Stimulated activated CD8-positive, alpha-beta memory T cell treated with anti-CD3 and anti-CD28 coated beads, Interleukin-7, amount 100 ng/mL, for 48 hours (primary cell): ENCODE data around the gene FKBP4.

Experiments
- DNase-seq, 2 donors: peaks; one replicate each; pipeline ENCODE4 v3.0.0-alpha.2; 2020; ENCODE audit warnings: low read depth in 1 of 2; ENCODE audit errors: extremely low read depth in 1 of 2

FKBP4 gene

DNA sequence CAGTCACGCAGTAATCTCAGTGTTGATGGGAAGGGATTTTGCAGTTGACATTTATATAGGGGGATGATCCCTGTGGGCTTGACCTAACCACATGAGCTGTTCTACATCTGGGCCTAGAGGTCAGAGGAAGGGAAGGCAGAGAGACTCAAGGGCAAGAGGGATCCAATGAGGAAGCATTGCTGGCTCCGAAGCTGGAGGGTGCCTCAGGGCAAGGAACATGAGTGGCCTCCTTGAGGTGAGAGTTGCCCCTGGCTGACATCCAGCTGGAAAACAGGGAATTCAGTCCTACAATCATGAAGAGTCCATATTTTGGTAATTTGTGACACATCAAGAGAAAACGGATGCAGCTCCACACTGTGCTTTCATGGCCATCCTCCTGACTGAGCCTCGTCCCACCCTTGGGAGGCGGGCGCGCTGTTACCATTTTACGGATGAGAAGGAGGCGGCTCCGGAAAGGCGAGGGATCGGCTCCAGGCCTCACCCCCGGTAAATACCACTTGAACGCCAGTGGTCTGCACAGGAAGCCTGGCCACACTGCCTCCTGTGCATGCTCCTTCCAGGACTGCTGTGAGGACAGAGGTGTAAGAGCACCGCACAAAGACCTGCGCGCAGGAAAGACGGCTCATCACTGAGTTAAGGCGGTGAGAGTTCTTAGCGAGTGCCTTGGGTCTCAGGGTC is 18.5 kb upstream of the FKBP4 start:
- DNase-seq = no peak

DNA sequence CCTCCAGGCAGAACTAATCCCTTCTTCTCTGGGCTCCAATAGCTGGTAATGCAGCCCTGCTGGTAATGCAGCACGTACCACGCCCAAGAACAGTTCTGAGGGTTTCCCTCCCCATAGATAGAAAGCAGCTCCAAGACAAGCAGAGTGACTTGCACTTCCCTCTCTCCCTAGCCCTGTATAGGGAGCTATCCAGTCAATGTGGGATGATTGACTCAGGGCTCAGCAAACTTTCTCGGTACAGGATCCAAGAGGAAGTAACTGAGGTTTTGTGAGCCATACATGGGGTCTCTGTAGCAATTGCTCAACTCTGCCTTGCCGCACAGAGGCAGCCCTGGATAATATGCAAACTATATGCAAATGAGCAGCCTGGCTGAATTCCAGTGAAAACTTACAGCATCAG is 15.5 kb upstream of the FKBP4 start:
- no peak for DNase-seq

DNA sequence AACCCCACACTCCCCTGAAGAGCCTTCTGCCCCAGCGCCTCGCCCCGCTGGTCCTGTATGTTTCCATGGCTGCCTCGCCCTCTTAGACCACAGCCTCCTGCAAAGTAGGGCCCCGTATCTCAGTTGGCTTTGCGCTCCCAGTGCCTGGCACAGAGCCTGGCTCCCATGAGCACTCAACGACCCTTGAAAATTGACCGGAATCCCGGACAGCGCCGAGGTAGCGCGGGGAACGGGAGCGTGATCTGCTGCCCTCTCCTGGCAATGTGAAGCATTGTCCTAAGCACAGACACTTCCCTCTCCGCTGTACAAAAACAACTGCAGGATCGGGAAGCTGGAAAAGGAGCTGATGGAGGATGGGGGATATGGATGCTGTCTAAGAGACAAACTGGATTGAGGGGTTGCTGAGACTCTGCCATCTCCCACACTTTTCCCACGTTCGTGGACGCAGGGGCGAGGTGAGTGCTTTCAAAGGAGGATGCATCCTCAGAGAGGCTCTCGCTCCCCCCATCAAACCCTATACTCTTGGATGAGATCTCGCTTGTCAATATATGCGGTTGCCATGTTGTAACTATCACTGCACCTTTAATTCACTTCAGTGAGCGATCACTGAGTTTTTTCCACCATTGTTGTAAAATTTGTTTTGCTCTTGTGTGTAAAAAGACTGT is 10.7 kb upstream of the FKBP4 start:
- DNase-seq = peak in 1 of 2 donors; percentile 9

DNA sequence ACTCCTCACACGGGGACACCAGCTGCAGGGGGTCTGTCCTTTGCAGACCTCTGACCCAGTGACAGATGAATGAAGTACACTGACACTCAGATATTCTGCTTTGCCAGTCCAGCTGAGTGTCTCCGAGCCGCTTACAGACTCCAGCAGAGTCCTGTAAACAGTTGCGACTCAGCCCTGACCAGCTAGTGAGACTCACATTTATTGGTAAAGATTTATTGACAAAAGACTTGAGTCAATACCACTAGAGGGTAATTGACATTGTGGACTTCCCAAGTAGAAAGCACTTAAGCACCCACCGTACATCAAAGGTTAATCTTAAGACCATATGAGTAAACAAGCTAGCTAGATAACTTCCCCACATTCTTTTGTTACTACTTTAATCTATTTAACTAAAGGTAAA is 9.8 kb upstream of the FKBP4 start:
- no peak for DNase-seq

DNA sequence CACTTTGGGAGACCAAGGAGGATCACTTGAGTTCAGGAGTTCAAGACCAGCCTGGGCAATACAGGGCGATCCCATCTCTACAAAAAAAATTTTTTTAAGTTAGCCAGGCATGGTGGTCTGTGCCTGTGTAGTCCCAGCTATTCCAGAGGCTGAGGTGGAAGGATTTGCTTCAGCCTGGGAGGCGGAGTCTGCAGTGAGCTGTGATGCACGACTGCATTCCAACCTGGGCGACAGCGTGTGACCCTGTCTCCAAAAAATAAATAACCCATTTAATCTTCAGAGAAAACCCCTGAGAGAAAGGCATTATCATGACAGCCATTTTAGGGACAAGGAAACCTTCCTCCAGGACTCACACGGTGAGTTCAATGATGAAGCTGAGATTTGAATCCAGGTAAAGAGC is 3.7 kb upstream of the FKBP4 start:
- DNase-seq = no peak

DNA sequence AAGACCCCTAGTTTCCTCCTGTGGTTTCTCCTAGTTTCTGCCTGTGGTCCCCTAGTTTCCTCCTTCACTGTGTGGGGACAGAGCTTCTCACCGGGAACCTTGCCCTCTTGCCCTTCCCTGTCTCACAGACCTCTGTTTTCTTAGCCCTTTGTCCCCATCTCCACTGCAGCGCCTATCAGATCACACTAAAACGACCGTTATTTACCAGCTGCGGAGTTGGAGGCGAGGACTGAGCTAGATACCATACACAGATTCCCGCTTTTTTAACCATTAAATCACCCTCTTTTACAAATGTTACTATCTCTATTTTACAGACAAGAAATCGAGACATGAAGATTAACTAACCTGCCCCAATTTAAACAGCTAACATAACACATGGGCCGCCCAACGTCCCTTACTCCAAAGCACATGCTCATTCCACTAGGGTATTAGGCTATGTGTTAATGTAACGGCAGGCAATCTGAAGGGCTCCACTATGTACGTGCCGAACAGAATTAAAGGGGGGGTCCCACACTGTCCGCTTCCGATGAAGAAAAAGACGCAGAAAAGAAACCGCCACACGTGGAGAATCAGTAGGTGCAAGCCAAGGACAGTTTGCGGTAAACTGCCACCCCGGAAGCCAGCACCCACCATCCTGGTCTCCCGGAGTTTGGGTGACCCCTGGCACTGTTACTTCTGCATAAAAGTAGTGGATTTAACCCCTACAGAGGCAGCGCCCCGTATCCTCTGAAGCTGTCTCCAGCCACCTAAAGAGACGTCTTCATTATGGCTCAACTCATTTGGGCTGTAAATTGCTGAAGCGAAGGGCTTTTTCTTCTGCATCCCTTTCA is 1.9 kb upstream of the FKBP4 start:
- DNase-seq = no peak

DNA sequence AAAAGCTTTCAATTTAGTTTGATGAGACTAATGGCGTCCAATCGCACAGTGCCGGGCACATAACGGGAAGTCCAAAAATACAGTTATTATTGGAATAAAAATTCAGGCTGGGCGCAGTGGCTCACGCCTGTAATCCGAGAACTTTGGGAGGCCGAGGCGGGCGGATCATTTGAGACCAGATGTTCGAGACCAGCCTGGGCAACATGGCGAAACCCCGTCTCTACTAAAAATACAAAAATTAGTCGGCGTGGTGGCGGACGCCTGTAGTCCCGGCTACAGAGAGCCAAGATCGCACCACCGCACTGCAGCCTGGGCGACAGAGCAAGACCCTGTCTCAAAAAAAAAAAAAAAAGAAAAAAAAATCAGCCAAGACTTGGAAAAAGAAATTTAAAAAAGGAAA is 1.2 kb upstream of the FKBP4 start:
- no peak for DNase-seq

DNA sequence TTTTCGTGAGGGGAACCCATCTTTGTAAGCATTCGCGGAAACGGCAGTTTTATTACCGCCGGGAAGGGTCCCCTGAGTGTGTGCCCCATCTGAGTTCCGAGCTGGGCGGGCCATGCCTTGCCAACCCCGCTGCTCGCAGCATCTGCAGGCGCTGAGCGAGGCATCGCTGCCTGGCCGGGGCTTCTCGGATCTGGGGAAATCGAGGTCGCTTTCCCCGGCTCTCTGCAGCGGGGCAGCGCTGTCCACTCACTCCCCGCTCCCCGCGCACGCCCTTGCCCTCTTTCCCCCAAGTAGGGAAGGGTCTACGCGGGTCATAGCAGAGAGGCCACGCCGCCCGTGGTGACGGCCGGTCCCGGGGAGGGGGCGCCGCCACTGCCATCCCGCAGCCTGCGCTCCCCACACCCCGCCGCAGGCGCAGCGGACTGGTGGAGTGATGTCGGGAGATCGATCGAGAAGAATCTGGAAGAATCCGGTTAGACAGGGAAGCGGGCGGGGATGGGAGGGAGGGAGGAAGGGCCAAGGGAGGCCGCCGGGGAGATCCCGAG is 507 bp upstream of the FKBP4 start:
- DNase-seq = peak in 1 of 2 donors; percentile 4

DNA sequence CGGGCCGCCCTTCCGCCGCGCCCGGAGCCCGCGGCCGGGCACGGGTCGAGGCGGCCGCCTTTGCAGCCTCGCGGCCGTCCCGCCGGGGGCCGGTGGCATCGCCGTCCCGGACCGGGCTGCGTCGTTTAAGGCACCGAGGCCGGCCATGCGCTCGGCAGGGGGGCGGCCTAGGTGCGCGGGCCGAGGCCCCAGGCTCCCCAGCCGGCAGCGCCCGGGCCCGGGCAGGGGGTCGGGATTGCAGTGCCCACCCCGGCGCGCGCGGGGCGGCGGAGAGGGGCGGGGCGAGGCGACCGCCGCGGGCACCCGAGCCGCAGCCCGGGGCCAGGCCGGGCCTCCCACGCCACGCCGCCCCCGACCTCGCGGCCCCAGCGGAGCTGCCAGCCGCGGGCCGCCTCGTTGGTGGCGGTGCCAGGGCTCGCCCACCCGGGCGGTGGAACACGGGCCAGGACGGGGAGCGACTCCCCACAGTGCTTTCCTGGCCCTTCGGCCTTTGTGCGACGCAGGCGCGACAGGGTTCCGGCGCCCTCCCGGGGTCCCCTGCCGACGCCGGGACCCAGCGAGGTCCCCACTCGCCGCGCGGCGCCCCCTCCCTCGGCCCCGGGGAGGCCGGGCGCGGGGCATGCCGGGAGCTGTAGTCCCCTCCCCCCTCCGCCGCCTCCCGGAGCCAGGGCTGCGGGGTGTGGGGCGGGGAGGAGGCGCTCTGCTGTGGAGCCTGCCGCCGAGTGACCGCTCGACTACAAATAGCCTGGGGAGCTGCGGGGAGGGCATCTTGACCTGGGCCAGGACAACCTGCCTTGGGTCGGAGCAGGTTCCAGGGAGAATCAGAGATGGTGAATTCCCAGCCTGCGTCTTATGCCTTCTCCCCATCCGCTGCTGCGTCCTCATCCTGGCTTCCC is 769 bp downstream of the FKBP4 start:
- DNase-seq = peak; percentile 43 to 50

DNA sequence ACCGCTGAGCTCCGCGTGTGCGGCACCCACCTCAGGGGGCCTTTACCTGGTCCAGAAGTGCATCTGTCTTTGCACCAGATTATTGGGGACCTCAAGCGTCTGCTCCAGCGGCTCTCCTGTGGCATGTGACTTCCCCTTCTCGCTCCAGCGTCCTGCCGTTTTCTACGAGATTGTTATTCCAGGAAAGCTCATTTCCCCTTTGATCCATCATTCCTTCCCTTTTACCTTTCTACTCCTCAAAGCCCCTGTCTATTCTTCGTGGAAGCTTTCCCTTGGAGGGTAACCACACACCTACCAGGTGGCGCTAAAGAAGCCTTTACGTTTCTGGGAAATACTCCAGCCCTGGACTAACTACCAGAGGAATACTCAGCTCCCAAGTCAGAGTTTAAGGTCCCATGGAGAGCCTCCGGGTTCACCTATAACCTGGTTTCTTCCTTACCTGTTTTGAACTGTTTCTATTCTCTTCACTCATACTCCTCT is 1.5 kb downstream of the FKBP4 start:
- no peak for DNase-seq

DNA sequence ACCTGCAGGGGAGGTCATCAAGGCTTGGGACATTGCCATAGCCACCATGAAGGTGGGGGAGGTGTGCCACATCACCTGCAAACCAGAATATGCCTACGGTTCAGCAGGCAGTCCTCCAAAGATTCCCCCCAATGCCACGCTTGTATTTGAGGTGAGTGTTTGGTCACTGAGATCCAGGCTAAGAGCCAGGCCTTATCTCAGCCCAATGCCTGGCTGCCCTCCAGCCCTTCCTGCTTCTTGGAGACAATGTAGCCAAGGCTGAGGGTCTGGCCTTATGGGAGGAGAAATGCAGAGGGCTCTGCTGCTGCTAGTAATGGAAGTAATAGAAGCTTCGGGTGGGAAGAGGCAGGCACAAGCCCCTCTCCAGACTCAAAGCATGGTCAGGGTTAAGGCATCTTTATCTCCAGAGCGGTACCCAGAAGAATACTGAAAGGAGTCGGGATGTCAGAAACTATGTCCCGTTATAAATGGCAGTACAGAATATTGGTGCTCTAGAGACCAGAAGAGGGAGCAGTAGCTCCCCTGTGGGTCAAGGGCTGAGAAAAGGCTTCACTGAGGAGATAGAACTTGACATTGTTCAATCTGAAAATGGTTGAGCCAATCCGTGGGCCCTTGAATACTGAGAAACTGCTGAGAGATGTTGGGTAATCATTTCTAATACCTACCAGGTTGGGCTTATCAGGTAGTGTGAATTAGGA is 3.1 kb downstream of the FKBP4 start:
- DNase-seq = no peak

DNA sequence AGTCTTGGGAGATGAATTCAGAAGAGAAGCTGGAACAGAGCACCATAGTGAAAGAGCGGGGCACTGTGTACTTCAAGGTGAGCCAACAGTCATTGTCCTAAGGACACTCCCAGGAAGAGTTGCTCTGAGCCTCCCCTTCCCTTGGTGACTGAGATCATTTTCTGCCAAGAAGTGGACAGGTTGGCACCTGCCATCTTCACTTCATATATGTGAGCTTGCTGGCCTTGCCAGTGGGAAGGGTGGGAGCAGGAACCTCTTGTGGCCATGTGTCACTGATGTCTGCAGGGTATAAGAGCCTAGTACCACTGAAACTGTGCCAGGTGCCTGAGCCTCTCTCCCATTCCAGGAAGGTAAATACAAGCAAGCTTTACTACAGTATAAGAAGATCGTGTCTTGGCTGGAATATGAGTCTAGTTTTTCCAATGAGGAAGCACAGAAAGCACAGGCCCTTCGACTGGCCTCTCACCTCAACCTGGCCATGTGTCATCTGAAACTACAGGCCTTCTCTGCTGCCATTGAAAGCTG is 5.3 kb downstream of the FKBP4 start:
- no peak for DNase-seq

DNA sequence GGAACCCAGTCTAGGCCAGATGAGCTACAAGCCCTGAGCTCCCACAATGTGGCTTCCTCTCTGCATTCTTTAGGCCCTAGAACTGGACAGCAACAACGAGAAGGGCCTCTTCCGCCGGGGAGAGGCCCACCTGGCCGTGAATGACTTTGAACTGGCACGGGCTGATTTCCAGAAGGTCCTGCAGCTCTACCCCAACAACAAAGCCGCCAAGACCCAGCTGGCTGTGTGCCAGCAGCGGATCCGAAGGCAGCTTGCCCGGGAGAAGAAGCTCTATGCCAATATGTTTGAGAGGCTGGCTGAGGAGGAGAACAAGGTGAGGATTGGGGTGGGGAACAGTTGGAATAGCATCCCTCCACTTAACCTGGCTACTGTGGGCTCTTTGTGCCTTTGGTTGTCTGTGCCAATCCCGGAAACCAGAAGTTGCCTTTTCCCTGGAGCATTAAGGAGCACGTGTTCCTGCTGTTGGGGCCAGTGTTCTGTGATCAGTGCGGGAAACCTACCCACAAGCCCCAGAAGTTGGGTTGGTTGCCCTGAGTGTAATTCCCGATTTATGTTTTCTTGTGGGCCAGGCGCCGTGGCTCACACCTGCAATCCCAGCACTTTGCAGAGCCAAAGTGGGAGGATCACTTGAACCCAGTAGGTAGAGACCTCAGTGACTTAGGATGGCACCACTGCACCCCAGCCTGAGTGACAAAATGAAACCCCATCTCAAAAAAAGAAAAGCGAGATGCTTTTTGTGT is 6.4 kb downstream of the FKBP4 start:
- DNase-seq = no peak

DNA sequence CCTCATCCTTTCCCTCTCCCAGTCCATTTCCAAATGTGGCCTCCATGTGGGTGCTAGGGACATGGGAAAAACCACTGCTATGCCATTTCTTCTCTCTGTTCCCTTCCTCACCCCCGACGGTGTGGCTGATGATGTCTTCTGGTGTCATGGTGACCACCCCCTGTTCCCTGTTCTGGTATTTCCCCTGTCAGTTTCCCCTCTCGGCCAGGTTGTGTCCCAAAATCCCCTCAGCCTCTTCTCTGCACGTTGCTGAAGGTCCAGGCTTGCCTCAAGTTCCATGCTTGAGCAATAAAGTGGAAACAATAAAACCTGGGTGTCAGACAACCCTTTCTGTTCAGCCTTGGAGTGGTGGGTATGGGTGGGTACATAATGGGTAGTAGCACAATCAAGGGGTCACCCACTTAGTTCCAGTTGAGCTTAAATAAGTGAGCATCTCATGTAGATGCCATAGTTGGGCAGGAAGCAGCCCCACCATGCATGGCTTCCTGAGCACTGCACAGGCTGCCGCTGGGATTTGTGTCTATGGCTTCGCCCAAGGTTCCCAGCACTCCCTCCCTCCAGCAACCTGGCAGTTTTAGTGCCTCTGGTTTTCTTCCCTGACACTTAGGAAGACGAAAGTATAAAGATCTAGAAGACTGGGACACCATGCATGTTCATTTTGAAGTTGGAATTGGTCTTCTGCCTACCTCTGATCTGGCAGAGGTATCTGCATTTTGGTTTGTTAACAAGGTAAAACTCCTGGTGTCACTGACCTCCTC is 9.0 kb downstream of the FKBP4 start:
- DNase-seq = no peak

DNA sequence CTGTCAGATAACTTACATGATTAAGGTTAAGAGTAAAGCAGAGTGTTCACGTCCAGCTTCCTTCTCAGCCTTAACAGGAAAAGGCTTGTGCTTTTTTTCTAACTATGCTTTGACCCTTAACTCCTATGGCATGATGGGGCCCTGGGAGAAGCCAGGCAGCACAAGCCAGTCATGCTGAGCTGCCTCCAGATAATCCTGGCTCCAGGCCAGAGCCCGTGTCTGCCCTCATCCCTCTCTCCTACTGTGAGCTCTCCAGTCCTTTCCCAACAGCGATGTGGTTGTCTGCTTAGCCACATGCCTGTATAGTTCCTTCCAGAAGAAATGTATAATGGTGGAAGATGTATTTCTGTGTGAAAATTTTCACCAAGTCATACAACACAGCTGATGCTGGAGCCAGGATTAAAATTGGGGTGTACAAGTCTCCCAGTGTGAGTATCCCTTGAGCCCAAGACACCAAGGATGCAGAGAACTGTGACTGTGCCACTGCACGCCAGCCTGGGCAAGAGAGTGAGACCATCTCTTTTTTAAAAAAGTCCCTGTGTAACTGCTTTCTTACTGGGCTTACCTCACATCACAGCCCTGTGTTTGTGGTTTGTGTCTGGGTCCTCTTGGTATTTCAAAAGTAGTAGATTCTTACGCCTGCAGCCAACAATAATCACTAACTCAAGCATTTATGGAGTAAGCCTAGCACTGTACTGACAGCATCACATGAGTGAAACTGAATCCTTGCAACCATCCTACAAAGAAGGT is 9.8 kb downstream of the FKBP4 start:
- DNase-seq = no peak

DNA sequence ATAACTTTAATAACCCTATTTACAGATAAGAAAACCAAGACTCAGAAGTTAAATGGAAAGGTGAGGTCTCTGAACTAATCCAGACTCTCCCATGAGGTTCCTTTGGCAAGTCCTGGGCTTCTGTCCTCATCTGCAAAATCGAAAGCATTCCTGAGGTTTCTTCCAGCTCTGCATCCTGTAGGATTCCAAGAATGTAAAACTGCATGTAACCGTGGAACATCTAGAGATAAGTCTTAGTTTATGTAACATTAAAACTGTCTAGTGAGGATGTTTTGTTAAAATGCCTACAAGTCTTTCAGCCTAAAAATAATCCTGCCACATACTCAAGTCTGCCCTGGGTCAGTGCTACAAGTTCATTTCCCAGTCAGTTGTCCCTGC is 10.4 kb downstream of the FKBP4 start:
- DNase-seq = no peak

DNA sequence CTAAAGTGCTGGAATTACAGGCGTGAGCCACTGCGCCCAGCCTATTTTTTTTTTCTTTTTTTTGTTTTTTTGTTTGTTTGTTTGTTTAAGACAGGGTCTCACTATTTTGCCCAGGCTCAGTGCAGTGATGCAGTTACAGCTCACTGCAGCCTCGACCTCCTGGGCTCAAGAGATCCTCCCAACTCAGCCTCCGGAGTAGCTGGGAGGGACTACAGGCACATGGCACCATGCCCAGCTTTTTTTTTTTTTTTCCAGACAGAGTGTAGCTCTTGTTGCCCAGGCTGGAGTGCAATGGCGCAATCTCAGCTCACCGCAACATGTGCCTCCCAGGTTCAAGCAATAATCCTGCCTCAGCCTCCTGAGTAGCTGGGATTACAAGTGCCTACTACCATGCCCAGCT is 11.9 kb downstream of the FKBP4 start:
- no peak for DNase-seq

DNA sequence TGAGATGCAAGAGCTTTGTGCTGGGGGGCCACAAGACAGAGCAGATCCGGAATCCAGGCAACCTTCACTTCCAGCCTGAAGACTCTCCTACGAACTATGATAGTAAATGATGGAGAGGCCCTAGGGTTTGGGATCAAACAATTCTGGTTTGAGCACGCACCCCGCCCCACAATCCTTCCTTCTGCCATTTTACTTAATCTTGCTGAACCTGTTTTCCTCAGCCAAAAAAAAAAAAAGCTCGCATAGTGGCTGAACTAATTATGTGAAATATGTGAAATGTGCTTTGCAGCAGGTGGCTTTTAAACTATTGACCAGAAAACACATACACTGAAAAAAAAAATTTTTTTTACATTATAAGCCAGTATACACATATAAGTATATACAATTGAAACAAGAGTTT is 17.0 kb downstream of the FKBP4 start:
- no peak for DNase-seq
